ENCODE measurements around the gene PAF1.

PAF1 gene

GRCh38 chr19:39365531-39365930, 25.4 kb downstream of the PAF1 start:
- no peaks in the 10 kb centered on the region for H3K79me2 ChIP-seq (ENCODE audit: low read length)
- no peaks in the 10 kb centered on the region for H3K9me3 ChIP-seq (replicated peaks; ENCODE audit: insufficient read depth, low read length)
- H3K4me2 ChIP-seq (ENCODE audit: low read depth, low read length): no peak overlapping the region
- H3K27me3 ChIP-seq (replicated peaks; ENCODE audit: insufficient read depth, low read length): no peaks in the 10 kb centered on the region
- no peak overlapping the region for H3K9ac ChIP-seq (ENCODE audit: low read length)
- no peaks in the 10 kb centered on the region for H3K9me2 ChIP-seq (replicated peaks; ENCODE audit: insufficient read depth, low read length)
- no peak for DNase-seq
- no peak overlapping the region for H3K4me3 ChIP-seq (ENCODE audit: low read length)
- H3F3A ChIP-seq (ENCODE audit: insufficient read depth, low read length): no peaks in the 10 kb centered on the region
- no peak overlapping the region for H2AFZ ChIP-seq (ENCODE audit: low read length)
- H3K36me3 ChIP-seq (replicated peaks; ENCODE audit: insufficient read depth, low read length): no peaks in the 10 kb centered on the region
- no peaks in the 10 kb centered on the region for H3K4me1 ChIP-seq (ENCODE audit: low read length)
- H4K20me1 ChIP-seq (ENCODE audit: insufficient read depth, low read length): no peaks in the 10 kb centered on the region
- no peak for TF ChIP-seq EZH2phosphoT487 (IDR thresholded peaks at IDR 0.05; ENCODE audit: low read length)
- TF ChIP-seq EZH2 (optimal IDR thresholded peaks at IDR 0.05; ENCODE audit: low read depth, low read length): no peak
- TF ChIP-seq, protein P1, sequence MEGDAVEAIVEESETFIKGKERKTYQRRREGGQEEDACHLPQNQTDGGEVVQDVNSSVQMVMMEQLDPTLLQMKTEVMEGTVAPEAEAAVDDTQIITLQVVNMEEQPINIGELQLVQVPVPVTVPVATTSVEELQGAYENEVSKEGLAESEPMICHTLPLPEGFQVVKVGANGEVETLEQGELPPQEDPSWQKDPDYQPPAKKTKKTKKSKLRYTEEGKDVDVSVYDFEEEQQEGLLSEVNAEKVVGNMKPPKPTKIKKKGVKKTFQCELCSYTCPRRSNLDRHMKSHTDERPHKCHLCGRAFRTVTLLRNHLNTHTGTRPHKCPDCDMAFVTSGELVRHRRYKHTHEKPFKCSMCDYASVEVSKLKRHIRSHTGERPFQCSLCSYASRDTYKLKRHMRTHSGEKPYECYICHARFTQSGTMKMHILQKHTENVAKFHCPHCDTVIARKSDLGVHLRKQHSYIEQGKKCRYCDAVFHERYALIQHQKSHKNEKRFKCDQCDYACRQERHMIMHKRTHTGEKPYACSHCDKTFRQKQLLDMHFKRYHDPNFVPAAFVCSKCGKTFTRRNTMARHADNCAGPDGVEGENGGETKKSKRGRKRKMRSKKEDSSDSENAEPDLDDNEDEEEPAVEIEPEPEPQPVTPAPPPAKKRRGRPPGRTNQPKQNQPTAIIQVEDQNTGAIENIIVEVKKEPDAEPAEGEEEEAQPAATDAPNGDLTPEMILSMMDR (IDR thresholded peaks at IDR 0.05; ENCODE audit: low read length): no peak
- H3K27ac ChIP-seq (ENCODE audit: low read length): no peak overlapping the region

DNA sequence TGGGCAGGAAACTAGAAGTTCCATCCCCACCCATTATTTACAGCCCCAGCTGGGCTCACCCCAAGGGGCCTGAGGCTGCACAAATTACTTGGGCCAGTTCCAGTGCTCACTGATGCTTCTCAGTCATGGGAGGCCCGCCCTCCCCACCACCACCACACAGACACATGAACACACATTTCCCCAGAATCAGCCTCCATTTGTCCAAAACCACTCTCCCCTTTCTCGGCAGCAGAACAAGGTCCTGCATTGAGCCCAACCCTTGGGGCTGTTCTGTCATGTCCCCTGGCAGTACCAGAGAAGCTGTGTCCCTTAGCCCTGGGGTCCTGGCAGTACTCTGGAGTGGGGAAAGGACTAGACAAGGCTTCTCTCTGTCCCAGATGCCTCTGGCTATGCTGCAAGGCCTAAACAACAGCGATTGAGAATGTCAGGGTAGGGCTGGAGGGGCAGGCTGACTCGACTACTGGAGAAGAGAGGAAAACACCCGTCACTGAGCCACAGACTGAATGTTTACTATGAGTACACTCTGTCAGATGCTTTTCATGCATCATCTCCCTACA, 26.9 kb downstream of the PAF1 start:
- H3K27me3 ChIP-seq (replicated peaks; ENCODE audit: insufficient read depth, low read length): no peaks in the 10 kb centered on the region
- H4K20me1 ChIP-seq (ENCODE audit: insufficient read depth, low read length): no peaks in the 10 kb centered on the region
- no peaks in the 10 kb centered on the region for H3K9me2 ChIP-seq (replicated peaks; ENCODE audit: insufficient read depth, low read length)
- peaks cover 3% of the 10 kb centered on the region; the same call in 1 of the 2 replicates for H3K36me3 ChIP-seq (replicated peaks; ENCODE audit: insufficient read depth, low read length)
- TF ChIP-seq EZH2 (optimal IDR thresholded peaks at IDR 0.05; ENCODE audit: low read depth, low read length): no peak
- no peaks in the 10 kb centered on the region for H3K9me3 ChIP-seq (replicated peaks; ENCODE audit: insufficient read depth, low read length)
- no peak overlapping the region for H2AFZ ChIP-seq (ENCODE audit: low read length)
- H3K4me3 ChIP-seq (ENCODE audit: low read length): no peak overlapping the region
- no peak overlapping the region for H3K27ac ChIP-seq (ENCODE audit: low read length)
- H3K4me1 ChIP-seq (ENCODE audit: low read length): no peaks in the 10 kb centered on the region
- DNase-seq: no peak
- H3F3A ChIP-seq (ENCODE audit: insufficient read depth, low read length): no peaks in the 10 kb centered on the region
- no peaks in the 10 kb centered on the region for H3K79me2 ChIP-seq (ENCODE audit: low read length)
- no peak overlapping the region for H3K4me2 ChIP-seq (ENCODE audit: low read depth, low read length)
- H3K9ac ChIP-seq (ENCODE audit: low read length): no peak overlapping the region

DNA sequence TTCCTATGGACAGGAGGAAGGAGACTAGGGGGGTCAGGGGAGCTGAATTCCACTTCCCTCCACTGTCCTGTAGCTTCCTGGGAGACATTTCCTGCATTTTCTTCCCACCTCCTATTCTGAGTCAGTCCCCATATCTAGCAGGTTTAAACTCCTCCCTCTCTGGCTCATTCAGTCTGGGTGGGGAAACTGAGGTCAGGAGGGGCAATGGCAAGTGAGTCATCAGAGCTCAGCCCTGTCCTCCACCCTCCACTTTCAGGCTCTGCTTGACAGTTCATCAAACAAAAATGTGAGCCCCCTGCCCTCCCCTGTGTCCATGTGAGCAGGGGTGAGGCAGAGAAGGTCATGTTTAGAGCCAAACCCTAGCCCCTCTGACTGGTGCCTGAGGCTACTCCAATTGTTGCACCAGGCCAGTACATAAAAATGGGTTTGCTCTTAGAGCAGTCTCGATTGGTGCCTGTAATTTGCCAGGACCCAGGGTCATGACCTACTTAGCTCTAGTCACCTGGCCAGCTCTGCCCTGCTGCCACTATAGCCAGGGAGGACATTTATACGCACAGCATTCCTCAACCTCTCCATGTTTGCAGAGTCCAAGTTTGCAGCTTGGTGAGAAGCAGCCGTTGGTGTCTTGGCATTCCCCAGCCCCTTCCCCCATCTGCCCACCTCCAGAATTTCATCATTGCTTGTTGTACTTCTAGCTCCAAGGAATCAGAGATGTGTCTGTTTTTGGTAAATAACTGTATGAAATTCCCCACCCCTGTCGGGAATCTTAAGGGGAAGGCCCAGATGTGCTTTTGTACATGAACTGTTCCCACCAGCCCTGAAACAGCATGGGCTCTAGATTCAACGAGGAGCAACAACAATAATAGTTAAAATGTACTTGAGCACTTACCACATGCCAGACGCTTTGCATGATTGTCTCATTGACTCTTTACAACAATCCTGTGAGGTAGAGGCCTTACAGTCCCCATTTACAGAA, 27.9 kb downstream of the PAF1 start:
- H3K36me3 ChIP-seq (replicated peaks; ENCODE audit: insufficient read depth, low read length): peaks cover 3% of the 10 kb centered on the region; the same call in 1 of the 2 replicates
- no peak overlapping the region for H3K27ac ChIP-seq (ENCODE audit: low read length)
- no peaks in the 10 kb centered on the region for H3F3A ChIP-seq (ENCODE audit: insufficient read depth, low read length)
- H4K20me1 ChIP-seq (ENCODE audit: insufficient read depth, low read length): no peaks in the 10 kb centered on the region
- no peaks in the 10 kb centered on the region for H3K9me2 ChIP-seq (replicated peaks; ENCODE audit: insufficient read depth, low read length)
- no peaks in the 10 kb centered on the region for H3K4me1 ChIP-seq (ENCODE audit: low read length)
- no peaks in the 10 kb centered on the region for H3K79me2 ChIP-seq (ENCODE audit: low read length)
- H3K27me3 ChIP-seq (replicated peaks; ENCODE audit: insufficient read depth, low read length): no peaks in the 10 kb centered on the region
- no peaks in the 10 kb centered on the region for H3K9me3 ChIP-seq (replicated peaks; ENCODE audit: insufficient read depth, low read length)
- TF ChIP-seq EZH2 (optimal IDR thresholded peaks at IDR 0.05; ENCODE audit: low read depth, low read length) (no peak), EZH2phosphoT487 (IDR thresholded peaks at IDR 0.05; ENCODE audit: low read length) (no peak)
- TF ChIP-seq, protein P1 (IDR thresholded peaks at IDR 0.05; ENCODE audit: low read length): no peak
- H3K4me2 ChIP-seq (ENCODE audit: low read depth, low read length): no peak overlapping the region
- DNase-seq: no peak
- no peak overlapping the region for H3K9ac ChIP-seq (ENCODE audit: low read length)
- H3K4me3 ChIP-seq (ENCODE audit: low read length): no peak overlapping the region
- H2AFZ ChIP-seq (ENCODE audit: low read length): no peak overlapping the region

Data from MM.1S (cell line).